GM21528 (cell line): ENCODE measurements around the gene USH2A.

Experiments
- ATAC-seq: cut with Tn5 transposase; IDR thresholded peaks from one replicate; pipeline ENCODE4 v1.9.1; 2021; ENCODE audit warnings: mild to moderate bottlenecking, moderate library complexity; ENCODE audit not compliant: unreplicated experiment, low FRiP score

Gene USH2A

GRCh38 chr1:215665215-215665614 lies 758.0 kb downstream of the USH2A start:
- ATAC-seq, result no peak

GRCh38 chr1:215661033-215661432 lies 762.2 kb downstream of the USH2A start:
- ATAC-seq, result no peak

- ATAC-seq, result no peak
Observed at GRCh38 chr1:215660259-215660658, 763.0 kb downstream of the USH2A start.

GRCh38 chr1:215657047-215657446 lies 766.2 kb downstream of the USH2A start:
- no peak for ATAC-seq

GRCh38 chr1:215652371-215652770 lies 770.9 kb downstream of the USH2A start:
- ATAC-seq, result no peak

- no peak for ATAC-seq
Observed at GRCh38 chr1:215651867-215652266, 771.4 kb downstream of the USH2A start.

GRCh38 chr1:215650446-215651149 lies 772.6 kb downstream of the USH2A start:
- ATAC-seq, result no peak

GRCh38 chr1:215648957-215649356 lies 774.3 kb downstream of the USH2A start:
- ATAC-seq, result no peak

GRCh38 chr1:215647738-215648137 lies 775.5 kb downstream of the USH2A start:
- ATAC-seq, result no peak

- no peak for ATAC-seq
Observed at GRCh38 chr1:215645861-215646260, 777.4 kb downstream of the USH2A start.

GRCh38 chr1:215645182-215645581 lies 778.1 kb downstream of the USH2A start:
- ATAC-seq, result no peak

GRCh38 chr1:215643592-215644321 lies 779.5 kb downstream of the USH2A start:
- no peak for ATAC-seq

GRCh38 chr1:215640429-215641148 lies 782.7 kb downstream of the USH2A start:
- no peak for ATAC-seq

- ATAC-seq, result no peak
Observed at GRCh38 chr1:215637041-215637573, 786.1 kb downstream of the USH2A start.

- ATAC-seq, result no peak
Observed at GRCh38 chr1:215636258-215636965, 786.8 kb downstream of the USH2A start.

GRCh38 chr1:215635827-215636226 lies 787.4 kb downstream of the USH2A start:
- no peak for ATAC-seq

GRCh38 chr1:215631489-215631888 lies 791.8 kb downstream of the USH2A start:
- ATAC-seq, result no peak

GRCh38 chr1:215631040-215631439 lies 792.2 kb downstream of the USH2A start:
- ATAC-seq, result no peak

GRCh38 chr1:215625949-215626348 lies 797.3 kb downstream of the USH2A start:
- ATAC-seq, result no peak

GRCh38 chr1:215623162-215623561 lies 800.1 kb downstream of the USH2A start:
- ATAC-seq, result no peak

- no peak for ATAC-seq
Observed at GRCh38 chr1:215617979-215618378, 805.3 kb downstream of the USH2A start.
